ENCODE measurements around the gene ANKS4B.

DNA sequence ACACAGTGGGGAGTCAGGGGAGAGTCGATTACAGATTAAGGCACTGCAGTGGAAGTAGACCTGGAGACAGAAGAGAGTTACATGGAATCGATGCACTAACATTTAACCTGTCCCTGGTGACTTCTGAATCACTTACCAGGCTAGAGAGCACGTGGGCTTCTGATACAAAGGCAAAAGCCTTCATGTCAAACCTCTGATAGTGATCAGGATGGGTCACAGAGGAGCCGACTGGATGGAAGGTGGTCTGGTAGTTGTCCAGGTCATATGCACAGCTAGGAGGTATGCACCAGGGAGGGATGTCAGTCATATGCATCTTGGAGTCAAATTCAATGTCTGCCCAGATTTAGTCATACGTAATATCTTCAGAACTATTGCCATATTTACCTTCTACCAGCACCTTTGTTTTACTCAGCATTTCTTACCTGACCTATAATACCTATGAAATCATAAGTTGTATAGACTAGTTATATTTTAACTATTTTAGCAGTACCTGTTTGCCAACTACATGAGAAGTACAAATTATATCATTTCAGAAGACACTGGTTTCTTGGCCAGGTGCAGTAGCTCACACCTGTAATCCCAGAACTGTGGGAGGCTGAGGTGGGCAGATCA is 33.8 kb upstream of the ANKS4B start:
- TF ChIP-seq CTCF (IDR thresholded peaks at IDR 0.05) (no peak), POLR2A (IDR thresholded peaks at IDR 0.05) (no peak), EP300 (IDR thresholded peaks at IDR 0.05) (no peak)

All from stomach (tissue), 4 donors.